Thyroid gland (tissue), 4 donors: ENCODE measurements around the gene C1orf159.
A peak's percentile ranks its signal among the peaks of the same experiment; 100 is the strongest.

ENCODE experiments used
- POLR2A ChIP-seq, 2 donors: fragments of 450-650 bp; IDR thresholded peaks; one replicate each; pipeline ENCODE4 v1.6.1; 2017; ENCODE audit warnings: antibody characterized with exemption in 2 of 2, mild to moderate bottlenecking in 2 of 2, moderate library complexity in 1 of 2
- TF ChIP-seq, protein P1 (sequence below), 6 experiments: fragments of 200-600 bp in 3 of 6; fragments of 450-650 bp in 3 of 6; sonication (generic) in 3 of 6; IDR thresholded peaks; one replicate each; pipeline ENCODE4 v1.5.1; 2016 to 2019; ENCODE audit warnings: antibody characterized with exemption in 6 of 6, mild to moderate bottlenecking in 2 of 6, inconsistent platforms in 1 of 6, moderate library complexity in 1 of 6

DNA sequence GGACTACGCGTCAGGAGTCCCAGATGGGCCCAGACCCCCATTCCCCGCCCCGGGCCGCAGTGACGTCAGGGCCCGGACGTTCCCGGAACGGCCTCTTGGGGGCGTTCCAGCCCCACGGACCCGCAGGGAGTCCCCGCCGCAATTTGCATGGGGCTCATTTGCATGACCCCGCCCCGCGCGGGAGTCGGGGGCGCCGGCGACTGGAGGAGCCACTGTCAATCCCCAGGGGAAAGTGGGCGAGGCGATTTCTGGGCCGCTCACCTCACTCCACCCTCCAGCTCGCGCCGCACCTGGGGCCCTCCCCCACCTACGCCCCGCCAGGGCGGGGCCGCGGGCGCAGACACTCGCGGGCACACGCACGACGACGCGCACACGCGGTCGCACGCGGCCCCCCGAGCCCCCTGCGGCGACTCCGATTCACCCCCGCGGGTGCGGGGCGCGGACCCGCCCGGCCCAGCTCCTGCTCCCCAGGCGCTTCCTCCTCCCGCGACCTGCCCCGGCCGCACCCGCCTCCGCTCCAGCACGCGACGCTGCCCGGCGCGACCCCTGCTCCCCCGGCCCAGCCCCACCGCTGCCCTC lies 82.8 kb downstream of the C1orf159 start:
- TF ChIP-seq, protein P1, sequence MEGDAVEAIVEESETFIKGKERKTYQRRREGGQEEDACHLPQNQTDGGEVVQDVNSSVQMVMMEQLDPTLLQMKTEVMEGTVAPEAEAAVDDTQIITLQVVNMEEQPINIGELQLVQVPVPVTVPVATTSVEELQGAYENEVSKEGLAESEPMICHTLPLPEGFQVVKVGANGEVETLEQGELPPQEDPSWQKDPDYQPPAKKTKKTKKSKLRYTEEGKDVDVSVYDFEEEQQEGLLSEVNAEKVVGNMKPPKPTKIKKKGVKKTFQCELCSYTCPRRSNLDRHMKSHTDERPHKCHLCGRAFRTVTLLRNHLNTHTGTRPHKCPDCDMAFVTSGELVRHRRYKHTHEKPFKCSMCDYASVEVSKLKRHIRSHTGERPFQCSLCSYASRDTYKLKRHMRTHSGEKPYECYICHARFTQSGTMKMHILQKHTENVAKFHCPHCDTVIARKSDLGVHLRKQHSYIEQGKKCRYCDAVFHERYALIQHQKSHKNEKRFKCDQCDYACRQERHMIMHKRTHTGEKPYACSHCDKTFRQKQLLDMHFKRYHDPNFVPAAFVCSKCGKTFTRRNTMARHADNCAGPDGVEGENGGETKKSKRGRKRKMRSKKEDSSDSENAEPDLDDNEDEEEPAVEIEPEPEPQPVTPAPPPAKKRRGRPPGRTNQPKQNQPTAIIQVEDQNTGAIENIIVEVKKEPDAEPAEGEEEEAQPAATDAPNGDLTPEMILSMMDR (IDR thresholded peaks at IDR 0.05), result peak; percentile 34 to 88 (median 60)
- TF ChIP-seq POLR2A (IDR thresholded peaks at IDR 0.05), result peak in 1 of 2 donors; percentile 9
